HG03025 (cell line): ENCODE measurements around the gene PTPRM.

Experiments
- ATAC-seq: cut with Tn5 transposase; IDR thresholded peaks from one replicate; pipeline ENCODE4 v1.9.1; 2021; ENCODE audit warnings: mild to moderate bottlenecking, moderate library complexity; ENCODE audit not compliant: unreplicated experiment, low FRiP score

The PTPRM gene

DNA sequence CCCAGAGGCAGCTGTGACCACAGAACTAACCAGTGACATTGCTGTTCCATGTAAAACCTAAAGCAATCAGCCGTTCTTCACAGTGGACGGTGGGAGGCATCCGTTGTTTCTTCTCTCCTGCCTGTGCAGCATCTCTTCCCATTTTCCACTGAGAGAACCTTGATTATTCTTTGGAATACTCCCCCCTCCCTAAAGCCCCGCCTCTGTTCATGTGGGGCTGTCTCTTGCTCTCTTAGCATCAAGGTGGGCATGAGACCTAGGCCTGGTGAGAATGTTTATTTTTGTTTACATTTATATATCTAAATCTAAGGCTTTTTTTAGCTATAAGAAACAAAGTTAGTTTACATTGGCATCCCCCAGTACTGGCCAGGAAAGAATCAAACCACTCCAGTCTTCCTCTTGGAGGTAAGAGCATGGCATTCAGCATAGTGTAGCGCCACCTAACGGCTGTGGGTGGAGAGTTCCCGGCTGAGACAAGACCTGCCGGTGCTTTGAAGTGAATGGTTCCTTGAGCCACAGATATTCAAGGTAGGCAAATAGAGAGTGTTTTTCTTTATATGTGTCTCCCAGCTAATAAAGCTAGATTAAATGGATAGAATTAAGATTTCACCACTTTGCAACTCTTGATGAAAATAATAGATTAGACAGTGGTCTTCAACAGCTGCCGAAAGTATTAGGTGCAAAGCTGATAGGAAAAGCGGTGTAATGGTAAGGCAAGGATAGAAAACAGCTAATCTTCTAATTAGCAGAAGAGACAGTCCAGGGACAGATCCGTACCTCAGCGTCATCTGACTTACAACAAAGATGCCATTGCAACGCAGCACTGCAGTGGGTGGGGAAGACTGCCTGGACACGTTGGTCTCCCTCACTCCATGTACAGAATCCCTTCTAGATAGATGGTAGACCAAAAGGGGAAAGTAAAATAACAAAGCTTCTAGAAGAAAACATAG is 822.5 kb downstream of the PTPRM start:
- no peak for ATAC-seq

DNA sequence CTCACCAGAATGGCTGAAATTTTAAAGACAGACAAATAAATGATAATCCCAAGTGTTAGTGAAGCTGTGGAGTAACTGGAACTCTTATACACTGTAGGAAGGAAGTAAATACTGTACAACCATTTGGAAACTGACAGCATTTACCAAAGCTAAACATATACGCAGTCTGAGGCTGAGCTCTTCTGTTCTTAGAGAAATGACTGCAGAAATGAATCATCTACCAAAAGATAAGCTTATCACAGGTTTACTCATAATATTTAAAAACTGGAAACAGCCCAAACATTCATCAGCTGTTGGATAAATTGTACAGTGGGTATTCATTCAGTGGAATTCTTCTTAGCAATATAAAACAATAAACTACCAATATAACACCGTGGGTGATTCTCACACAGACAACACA is 824.0 kb downstream of the PTPRM start:
- ATAC-seq, result no peak

DNA sequence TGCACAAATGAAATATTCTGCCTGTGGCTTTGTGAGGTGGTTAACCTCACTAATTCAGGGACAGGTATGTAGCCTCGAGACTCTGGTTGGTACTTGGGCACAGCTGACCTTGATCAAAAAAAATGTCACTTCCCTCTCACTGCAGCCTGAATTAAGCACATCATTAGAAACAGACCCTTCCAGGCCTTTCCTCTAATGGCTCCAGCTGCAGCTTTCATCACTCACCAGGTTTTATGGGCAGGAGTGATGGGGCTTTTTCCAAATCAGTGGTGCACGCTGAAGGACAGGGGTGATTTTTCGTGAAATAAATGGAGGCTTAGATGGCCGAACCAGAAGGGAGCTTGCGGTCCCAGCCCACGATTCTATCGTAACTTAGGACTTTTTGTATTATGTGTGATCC is 829.1 kb downstream of the PTPRM start:
- no peak for ATAC-seq

DNA sequence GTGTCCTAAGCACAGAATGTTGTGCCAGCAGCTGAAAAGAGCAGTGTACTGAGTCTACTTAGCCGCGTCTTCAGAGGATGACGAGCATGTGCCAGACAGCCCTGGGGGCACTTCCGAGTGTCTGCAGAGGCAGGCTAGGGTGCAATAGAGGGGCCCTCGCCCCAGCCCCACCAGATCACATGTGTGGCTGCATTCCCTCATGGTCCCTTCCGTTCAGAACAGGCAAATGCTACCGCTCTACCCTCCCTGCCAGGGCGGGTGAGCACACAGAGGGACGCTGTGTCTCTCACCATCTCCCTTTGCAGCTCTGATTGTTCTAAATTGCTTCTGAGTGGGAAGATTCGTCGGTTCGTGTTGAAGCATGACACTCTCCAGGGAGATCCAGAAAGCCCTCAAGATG is 829.9 kb downstream of the PTPRM start:
- ATAC-seq, result no peak

DNA sequence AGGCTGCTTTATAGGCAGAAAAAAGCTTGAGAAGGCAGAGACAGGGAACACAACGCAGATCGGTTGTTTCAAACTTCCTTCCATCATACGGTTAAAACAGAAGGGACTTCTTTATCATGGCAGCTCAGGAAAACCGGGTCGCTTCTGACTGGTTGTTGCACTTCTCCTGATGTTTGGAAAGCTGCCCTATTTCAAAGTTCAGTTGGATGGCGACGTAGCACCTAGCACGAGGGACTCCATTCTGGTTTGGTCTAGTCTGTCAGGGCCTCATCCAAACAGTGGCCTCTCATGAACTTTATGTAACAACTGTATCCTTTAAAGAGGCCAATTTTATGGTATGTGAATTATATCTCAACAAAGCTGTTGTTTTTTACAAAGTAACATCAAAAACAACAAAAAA is 832.0 kb downstream of the PTPRM start:
- no peak for ATAC-seq

DNA sequence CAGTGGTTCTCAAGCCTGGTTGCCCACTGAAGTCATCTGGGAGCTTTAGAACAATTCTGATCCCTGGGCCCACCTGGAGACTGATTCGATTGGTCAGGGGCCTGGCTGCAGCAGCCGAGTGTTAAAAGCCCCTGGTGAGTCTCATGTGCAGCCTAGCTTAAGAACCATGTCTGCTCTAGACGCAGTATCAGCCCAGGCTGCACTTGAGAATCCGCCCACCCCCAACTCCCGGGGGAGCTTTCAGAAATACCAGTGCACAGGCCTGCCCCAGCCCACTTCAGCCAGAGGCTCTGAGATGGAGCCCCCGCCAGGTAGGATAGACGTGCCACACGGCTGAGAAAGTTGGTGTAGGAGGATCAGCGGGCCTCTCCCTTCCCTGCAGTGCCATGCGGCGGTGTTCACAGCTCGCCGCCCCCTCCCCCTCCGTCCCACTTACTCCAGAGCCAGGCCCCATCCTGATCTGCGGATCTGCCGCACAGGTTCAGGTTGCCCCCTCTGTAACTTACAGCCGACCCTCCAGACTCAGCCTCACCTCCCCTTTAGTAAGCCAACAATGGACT is 833.2 kb downstream of the PTPRM start:
- ATAC-seq, result no peak

DNA sequence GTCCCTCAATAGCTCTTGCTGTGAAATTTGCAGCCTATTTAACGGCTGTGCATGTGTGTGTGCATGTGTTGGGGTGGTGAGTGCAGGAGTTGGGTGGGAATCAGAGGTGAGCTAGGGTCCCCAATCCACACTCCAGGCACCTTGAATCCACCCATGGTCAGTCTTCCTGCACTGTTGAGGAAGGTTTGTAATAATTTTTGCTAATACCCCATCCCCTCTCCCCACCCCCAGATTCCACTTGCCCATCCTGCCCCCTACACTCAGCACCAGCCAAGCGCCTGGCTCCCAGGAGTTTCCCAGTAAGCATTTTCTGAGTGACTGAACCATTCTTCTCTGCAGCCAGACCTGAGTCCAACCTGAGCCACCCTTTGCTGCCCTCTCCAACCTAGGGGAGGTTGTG is 833.7 kb downstream of the PTPRM start:
- ATAC-seq, result no peak

DNA sequence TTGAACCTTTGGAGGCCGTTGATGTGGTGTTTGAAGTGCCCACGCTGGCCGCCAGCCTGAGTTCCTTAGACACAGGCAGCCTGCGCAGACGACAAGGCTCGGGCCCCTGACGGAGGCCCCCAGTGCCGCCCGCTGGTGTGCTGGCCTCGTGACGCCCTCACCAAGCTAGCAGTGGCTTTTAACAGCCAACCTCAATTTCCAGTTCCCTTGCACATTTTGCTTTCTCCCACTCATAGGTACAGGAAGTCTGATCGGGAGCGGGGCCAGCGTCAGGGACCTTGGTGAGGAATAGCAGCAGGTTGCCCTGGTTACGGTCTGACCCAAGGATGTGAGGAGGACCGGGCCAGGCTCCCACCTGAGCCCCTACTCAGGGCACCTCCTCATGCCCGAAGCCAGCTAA is 834.5 kb downstream of the PTPRM start:
- no peak for ATAC-seq

DNA sequence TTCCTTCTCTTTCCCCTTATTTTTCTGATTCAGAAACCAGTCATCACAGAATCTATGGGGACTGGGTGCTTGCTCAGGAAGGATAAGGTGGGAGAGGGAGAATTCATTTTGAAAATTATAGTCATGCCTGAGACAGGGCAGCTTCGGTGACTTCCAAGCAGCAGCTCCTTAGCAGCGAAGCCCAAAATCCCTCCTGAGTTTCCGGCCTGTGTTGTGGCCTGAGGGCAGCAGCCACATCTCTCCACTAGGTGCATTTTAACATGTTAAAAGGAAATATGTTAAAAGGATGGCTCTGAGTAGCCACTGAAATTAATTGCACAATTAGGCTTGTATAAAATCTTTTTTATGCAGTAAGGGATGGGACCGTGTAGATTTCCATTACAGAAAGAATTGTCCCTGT is 835.1 kb downstream of the PTPRM start:
- no peak for ATAC-seq

DNA sequence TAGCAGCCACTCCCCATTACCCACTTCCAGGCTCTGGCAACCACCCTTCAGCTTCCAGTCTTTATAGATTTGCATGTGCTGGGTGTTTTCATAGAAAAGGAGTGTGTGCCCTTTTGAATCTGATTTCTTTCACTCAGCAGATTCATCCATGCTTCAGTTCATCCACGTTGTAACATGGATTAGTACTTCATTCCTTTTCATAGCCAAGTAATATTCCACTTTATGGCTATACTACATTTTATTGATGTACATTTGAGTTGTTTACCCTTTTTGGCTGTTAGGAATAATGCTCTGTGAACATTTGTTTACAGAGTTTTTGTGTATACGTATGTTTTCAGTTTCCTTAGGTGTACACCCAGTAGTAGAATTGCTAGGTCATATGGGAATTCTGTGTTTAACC is 836.6 kb downstream of the PTPRM start:
- no peak for ATAC-seq

DNA sequence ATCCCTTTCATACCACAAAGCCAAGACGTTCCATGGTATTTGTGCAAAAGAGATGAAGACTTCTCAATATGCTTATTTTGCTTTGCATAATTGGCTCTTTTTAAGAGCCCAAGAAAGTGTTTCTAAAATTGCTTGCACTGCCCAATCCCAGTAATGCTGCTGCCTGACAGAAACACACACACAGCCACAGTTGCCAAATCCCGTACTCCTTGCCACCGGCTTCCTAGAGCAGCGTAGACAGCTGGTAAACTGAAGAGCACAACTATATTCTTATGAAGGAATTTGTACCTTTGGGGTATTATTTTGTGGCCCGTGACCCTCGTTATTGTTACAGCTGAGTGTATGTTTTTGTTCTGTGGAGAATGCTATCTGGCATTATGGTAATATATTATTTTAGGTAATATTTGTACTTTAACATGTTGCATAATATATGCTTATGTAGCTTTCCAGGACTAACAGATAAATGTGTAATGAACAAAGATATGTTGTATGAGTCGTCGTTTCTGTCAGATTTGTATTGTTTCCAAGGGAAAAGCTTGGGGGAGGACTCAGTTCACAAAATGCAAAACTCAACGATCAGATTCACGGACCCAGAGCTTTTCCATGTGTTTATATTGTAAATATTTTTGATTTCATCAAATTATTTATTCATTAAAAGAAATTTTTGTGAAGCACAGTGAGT is 839.2 kb downstream of the PTPRM start:
- ATAC-seq, result no peak

DNA sequence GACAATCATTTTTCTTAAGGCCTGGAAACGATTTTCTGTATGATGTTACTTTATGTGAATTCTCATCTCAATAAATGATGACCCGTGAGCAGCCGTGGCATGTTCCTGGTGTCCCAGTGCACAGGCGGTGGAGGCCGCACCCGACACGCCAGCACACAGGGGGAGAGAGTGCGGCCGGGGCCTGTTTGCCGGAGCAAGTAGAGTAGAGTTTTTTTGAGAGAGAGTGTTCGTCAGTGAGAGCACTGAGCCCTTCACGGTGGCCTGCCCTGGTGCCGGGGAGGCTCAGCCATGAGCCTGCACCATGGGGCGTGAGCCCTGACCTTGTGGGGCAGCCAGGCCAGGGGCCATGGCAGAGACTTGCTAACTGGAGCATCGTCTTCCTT is 839.7 kb downstream of the PTPRM start:
- no peak for ATAC-seq

DNA sequence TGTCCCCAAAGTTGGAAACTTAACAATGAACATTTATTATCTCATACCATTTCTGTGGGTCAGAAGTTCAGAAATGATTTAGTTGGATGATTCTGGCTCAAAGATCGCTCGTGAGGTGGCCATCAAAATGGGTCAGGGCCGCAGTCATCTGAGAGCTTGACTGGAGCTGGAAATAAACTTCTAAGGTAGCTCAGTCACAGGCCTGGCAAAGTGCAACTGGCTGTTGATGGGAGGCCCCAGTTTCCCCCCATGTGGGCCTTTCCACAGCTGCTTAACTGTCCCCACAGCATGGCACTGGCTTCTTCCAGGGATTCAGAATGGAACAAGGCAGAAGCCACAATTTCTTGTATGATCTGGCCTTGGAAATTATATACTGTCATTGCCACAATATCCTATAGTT is 842.0 kb downstream of the PTPRM start:
- ATAC-seq, result no peak

DNA sequence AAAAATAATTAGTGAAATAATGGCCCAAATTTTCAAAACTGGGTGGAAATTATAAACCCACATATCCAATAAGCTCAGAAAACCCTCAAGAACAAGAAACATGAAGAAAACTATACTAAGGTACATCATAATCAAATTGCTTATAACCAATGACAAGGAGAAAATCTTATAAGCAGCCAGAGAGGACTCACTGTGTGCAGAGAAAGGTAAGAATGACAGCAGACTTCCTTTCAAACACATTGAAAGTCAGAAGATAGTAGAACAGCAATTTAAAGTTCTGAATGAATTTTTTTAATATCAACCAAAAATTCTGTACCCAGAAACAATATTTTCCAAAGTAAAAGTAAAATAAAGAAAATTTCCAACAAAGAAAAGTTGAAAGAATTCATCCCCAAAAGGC is 844.4 kb downstream of the PTPRM start:
- no peak for ATAC-seq

DNA sequence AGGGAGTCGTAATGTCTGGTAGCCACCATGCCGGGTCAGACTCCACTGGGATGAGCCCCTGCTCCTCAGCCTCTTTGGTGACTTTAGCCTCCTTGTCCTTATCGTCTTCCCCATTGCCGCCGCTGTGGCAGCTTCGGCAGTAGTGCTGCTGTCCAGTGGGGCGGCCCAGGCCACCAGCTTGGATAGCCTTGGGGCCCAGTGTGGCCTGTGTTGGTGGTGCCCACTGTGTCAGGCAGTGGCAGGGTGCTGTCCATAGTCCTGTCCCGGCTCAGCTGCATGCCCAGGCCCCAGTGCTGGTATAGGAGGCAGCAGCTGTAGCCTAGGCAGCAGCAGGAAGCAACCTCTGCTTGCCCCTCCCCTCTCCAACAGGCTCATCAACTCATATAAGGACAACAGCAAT is 845.0 kb downstream of the PTPRM start:
- ATAC-seq, result no peak

DNA sequence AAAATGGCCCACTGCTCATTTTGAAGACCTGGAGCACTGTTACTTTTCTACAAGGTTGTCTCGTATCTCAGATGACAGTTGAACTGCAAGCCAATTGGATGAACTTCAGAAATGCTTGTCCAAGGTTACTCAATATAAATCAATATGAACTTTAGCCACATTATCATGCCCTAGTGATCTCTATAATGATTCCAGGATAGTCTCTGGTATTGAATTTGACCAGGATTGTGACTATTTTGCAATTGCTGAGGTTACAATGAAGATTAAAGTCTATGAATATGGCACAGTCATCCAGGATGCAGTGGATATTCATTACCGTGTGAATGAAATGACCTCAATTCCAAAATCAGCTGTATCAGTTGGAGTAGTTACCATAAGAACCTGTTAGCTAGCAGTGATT is 846.1 kb downstream of the PTPRM start:
- no peak for ATAC-seq

DNA sequence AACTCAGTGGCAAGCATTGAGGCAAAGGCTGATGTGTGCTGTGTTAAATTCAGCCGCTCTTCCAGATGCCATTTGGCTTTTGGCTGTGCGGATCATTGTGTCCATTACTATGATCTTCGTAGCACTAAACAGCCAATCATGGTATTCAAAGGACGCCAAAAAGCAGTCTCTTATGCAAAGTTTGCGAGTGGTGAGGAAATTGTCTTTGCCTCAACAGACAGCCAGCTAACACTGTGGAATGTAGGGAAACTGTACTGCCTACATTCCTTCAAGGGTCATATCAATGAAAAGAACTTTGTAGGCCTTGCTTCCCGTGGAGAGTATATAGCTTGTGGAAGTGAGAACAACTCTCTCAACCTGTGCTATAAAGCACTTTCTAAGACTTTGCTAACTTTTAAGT is 846.6 kb downstream of the PTPRM start:
- ATAC-seq, result no peak

DNA sequence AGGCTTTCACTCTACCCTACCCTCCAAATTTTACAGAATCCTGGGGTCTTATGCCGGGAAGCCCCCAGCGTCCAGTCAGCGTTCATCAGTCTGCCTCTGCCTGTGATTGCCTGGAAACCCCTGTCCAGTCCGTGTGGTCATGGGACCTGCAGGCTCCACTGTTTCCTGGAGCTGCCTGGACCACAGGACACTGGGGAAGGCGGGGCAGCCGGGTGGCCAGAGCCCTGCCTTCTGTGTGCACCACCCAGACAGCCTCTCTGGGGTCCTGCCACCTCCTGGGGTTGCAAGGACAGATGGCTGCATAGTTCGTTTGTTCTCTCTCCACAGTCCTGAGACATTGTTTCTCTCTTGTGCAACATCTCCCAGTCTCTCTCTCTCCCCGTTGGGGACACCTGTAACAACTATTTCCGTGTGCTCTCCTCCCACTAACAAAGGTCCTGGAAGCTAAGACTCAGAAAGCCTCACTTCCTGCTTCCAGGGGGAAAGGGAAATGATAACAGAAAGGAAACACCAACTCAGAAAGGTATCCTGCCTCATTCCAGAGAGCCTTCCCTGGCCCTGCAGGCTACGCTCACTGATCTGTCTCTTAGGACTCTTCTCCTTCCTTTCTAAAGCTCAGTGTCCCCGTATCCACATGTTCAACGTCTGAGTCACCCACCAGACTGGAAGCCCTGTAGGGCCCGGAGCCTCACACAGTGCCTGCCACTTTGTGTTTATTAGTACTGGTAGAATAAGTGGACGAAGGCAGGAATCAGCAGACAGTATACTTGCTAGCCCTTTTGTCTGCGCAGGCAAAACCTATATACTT is 849.3 kb downstream of the PTPRM start:
- ATAC-seq, result no peak

DNA sequence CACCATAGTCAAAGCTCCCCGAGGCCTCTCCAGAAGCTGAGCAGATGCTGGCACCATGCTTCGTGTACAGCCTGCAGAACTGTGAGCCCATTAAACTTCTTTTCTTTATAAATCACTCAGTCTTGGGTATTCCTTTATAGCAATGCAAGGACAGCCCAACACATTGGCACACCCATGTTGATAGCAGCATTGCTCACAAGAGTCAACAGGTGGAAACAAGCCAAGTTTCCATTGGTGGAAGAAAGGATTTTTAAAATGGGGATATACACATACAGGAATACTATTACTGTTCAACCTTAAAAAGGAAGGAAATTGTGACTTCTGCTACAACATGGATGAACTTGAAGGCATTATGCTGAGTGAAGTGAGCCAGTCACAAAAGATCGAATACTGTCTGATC is 855.3 kb downstream of the PTPRM start:
- ATAC-seq, result no peak

DNA sequence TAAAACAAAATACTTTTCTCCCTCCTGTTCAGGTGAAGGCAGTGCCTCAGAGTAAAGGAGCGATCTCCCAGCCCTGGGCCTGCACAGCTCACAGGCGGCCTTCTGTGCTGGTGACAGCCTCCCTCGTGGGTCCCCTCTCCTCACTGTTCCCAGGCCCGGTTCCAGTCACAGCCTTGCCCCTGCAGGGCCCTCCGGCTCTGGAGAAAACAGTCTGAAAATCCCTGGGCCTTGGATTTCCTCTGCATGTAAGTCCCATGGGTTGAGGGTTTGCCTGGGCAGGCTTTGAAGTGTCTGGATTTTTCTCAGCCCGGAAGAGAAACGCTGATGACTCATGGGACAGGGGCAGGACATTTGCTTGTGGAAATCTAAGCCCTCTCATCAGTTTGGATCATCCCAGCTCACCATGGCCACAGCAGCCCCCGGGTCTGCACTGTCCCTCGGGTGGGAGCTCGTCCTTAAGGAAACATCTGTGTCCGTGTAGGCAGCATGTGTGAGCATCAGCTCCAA is 856.0 kb downstream of the PTPRM start:
- ATAC-seq, result no peak

DNA sequence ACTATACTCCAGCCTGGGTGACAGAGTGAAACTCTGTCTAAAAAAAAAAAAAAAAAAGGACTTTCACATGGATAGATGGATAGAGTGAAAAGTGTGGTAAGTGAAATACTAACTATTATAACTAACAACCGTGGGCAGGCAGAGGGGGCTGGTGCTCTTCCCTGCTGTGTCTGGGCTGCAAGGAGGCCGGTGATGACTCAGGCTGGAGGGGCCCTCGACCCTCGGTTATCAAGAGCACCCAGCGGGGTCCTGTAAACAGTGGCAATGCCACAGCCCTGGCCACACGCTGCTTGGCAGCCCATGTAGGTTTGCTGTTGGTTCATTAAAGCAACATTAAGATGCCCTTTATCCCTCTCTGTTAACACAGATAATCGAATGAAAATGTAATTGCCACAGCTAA is 857.4 kb downstream of the PTPRM start:
- no peak for ATAC-seq
